HCEC 1CT (cell line): Measurements from ENCODE around the gene CELSR2.

Source experiments
- DNase-seq: peaks from one replicate; pipeline ENCODE4 v3.0.0-alpha.2; 2017

Gene CELSR2

DNA sequence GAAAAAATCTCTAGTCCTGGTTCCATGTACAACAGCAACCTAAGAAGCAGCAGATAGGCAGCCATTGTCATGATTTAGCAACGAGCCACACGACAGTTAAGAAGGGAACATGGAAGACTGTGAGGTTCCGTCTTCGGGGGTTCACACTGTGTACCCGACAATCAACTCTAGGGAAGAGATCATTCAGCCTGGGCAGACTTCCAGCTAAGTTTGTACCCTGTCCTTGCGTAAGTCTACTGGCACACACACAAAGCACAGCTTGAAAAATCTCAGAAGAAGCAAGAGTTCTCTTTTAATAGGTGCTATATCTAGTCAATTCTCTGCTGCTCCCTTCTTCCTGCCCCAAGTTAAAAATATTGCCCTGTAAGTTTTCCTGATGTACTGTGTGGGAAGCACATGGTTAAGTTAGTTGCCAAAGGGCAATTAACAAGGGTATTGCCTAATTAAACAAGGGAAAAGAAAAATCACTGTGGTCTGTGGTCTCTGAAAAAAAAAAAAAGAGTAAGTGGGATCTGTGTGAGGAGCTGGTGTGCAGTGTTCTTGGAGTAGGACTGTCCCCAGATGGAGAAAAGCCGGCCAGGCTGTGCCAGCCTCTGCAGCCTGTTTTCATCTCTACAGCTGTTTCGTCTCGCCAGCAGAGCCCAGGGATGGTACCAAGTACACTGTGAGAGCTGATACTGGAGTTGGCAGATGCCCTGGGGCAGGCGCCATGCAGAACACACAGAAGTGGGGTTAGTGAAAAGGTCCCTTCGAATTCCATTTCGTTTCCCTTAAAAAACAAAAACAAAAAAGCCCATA is 63.8 kb downstream of the CELSR2 start:
- no peak for DNase-seq

GRCh38 chr1:109314795-109315194 is 65.5 kb downstream of the CELSR2 start:
- no peak for DNase-seq

GRCh38 chr1:109315288-109315687 is 65.9 kb downstream of the CELSR2 start:
- no peak for DNase-seq

DNA sequence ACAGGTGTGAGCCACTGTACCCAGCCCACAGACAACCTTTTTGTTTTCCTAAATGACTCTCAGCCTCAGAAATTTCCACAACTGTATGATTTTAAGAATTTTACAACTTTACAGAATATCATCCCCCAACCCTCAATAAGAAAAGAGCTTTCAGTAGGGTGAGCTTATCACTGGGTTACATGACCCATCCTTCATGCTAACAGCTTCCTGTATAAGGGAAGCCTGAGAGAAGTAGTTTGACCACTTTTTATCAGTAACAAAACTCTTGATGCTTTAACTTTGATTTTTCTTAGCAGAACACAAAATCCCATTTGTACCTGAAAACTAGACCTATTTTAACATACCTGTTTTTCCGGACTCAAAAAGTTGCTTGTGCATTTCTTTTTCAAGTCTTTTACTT is 67.2 kb downstream of the CELSR2 start:
- no peak for DNase-seq

DNA sequence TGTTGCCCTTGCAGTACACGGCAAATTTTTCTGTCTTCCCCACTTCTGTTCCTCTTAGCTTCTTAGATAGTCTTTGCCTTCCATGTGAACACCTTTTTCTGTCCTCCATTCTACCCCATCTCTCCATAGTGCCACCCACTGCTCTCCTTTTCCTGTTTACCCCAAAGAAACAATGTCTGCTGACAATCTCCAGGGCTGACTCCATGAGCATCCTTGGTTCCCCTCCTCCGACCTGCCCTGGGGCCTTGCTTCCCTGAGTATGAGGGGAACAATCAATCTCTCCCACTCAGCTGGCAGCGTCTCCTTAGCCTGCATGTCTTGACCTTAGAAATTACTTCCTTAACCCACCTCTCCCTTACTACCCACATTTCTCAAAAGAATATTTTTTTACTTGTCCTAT is 69.8 kb downstream of the CELSR2 start:
- DNase-seq: no peak

- DNase-seq: no peak
Observed at GRCh38 chr1:109322974-109323373, 73.6 kb downstream of the CELSR2 start.
